H1 (cell line): ENCODE results near the gene LDLRAD1.

Experiments
- BRCA1 ChIP-seq: IDR thresholded peaks from 2 replicates; pipeline ENCODE4 v1.6.1; 2012; ENCODE audit warnings: low read depth, low read length, improper control_type of control experiment
- CTCF ChIP-seq, 3 experiments: IDR thresholded peaks; 1 replicate in 2 of 3; 2 replicates in 1 of 3; pipeline versions ENCODE4 v1.5.1 to v1.6.1; 2011; ENCODE audit warnings: low read length in 3 of 3, mild to moderate bottlenecking in 3 of 3, inconsistent platforms in 2 of 3, low read depth in 1 of 3, moderate library complexity in 1 of 3; ENCODE audit not compliant: insufficient read depth in 1 of 3; ENCODE audit errors: control extremely low read depth in 1 of 3
- EGR1 ChIP-seq: IDR thresholded peaks from 2 replicates; pipeline ENCODE4 v1.6.1; 2011; ENCODE audit warnings: low read depth, low read length, borderline replicate concordance
- HDAC2 ChIP-seq, 2 experiments: fragments of 300-600 bp in 1 of 2; sonication (generic) in 1 of 2; IDR thresholded peaks; 2 replicates each; pipeline ENCODE4 v1.6.1; 2011 to 2012; ENCODE audit warnings: low read depth in 2 of 2, low read length in 2 of 2, mild to moderate bottlenecking in 2 of 2, moderate library complexity in 2 of 2, borderline replicate concordance in 1 of 2, inconsistent platforms in 1 of 2
- KDM4A ChIP-seq: IDR thresholded peaks from one replicate; pipeline ENCODE4 v1.7.1; 2012; ENCODE audit warnings: low read depth, mild to moderate bottlenecking, moderate library complexity, low read length, inconsistent platforms; ENCODE audit not compliant: severe bottlenecking
- POLR2A ChIP-seq, 2 experiments: IDR thresholded peaks; 1 replicate in 1 of 2; 2 replicates in 1 of 2; pipeline ENCODE4 v1.6.1; 2011; ENCODE audit warnings: low read depth in 2 of 2, low read length in 2 of 2, mild to moderate bottlenecking in 2 of 2; ENCODE audit errors: control extremely low read depth in 1 of 2
- SIN3A ChIP-seq, 2 experiments: IDR thresholded peaks in 1 of 2; conservative IDR thresholded peaks in 1 of 2; 2 replicates each; pipeline ENCODE4 v1.6.1; 2011 to 2012; ENCODE audit warnings: low read length in 2 of 2, improper control_type of control experiment in 1 of 2, low read depth in 1 of 2, mild to moderate bottlenecking in 1 of 2
- SIRT6 ChIP-seq: IDR thresholded peaks from one replicate; pipeline ENCODE4 v1.7.1; 2012; ENCODE audit warnings: low read length, inconsistent platforms
- SP4 ChIP-seq: IDR thresholded peaks from 2 replicates; pipeline ENCODE4 v1.6.1; 2012; ENCODE audit warnings: low read length, inconsistent platforms
- SUZ12 ChIP-seq: fragments of 200-600 bp; sonication (generic); IDR thresholded peaks from 2 replicates; pipeline ENCODE4 v1.6.1; 2012; ENCODE audit warnings: mild to moderate bottlenecking, inconsistent platforms, low read length, moderate library complexity, mixed read lengths
- TAF1 ChIP-seq: IDR thresholded peaks from 2 replicates; pipeline ENCODE4 v1.6.1; 2011; ENCODE audit warnings: mild to moderate bottlenecking, low read depth, low read length
- TEAD4 ChIP-seq: IDR thresholded peaks from 2 replicates; pipeline ENCODE4 v1.6.1; 2012; ENCODE audit warnings: low read depth, low read length, inconsistent platforms, mixed read lengths
- USF2 ChIP-seq: IDR thresholded peaks from 2 replicates; pipeline ENCODE4 v1.6.1; 2011; ENCODE audit warnings: low read length, improper control_type of control experiment

- TF ChIP-seq CTCF (IDR thresholded peaks at IDR 0.05; ENCODE audit: control extremely low read depth in 1 of 3, insufficient read depth in 1 of 3, low read depth in 1 of 3, low read length in 3 of 3), result no peak
- TF ChIP-seq SIN3A (conservative IDR thresholded peaks at IDR 0.05 in 1 of 2, IDR thresholded peaks at IDR 0.05 in 1 of 2; ENCODE audit: low read depth in 1 of 2, low read length in 2 of 2), result no peak
- no peak for TF ChIP-seq KDM4A
- no peak for TF ChIP-seq POLR2A (IDR thresholded peaks at IDR 0.05; ENCODE audit: control extremely low read depth in 1 of 2, low read depth in 2 of 2, low read length in 2 of 2)
- no peak for TF ChIP-seq SP4
- TF ChIP-seq BRCA1, result no peak
- TF ChIP-seq HDAC2 (IDR thresholded peaks at IDR 0.05; ENCODE audit: borderline replicate concordance in 1 of 2, low read depth in 2 of 2, low read length in 2 of 2), result no peak
- no peak for TF ChIP-seq EGR1
- no peak for TF ChIP-seq USF2
- no peak for TF ChIP-seq SUZ12
- TF ChIP-seq TEAD4, result no peak
- TF ChIP-seq TAF1, result no peak
- TF ChIP-seq SIRT6, result no peak
These were observed 5.1 kb downstream of the LDLRAD1 start for GRCh38 chr1:54012863-54013262.
